T-cell (primary cell): Measurements from ENCODE around the gene CALM1. TPM values are rescaled to one million over a fixed set of nuclear protein-coding genes. Genes with fewer than 3 reads are reported as not detected.
"Not testable (repeated sequence)": the region's sequence is repeated elsewhere in the genome, so short reads cannot be mapped to it uniquely, and the experiment has no call there.

Experiments used
- ATAC-seq, 4 experiments: fragments of 200-7000 bp in 3 of 4; fragments of 150-1000 bp in 1 of 4; cut with Tn5 transposase; replicated peaks in 1 of 4; 1 replicate in 3 of 4; 2 replicates in 1 of 4; pipeline ENCODE4 v1.10.0; 2021; ENCODE audit warnings: moderate library complexity in 3 of 4, mild to moderate bottlenecking in 2 of 4, moderate number of reproducible peaks in 1 of 4
- CTCF ChIA-PET, 2 donors: fragments of 300-600 bp; sonication (Branson Sonifier 250); formaldehyde crosslinking; loops; one replicate each; lab custom pipeline; 2022; ENCODE audit warnings: antibody characterized with exemption in 2 of 2; lab: Charles Lee
- POLR2A ChIA-PET, 2 donors: fragments of 300-600 bp; sonication (Branson Sonifier 250); formaldehyde crosslinking; loops; one replicate each; lab custom pipeline; 2022; ENCODE audit warnings: antibody characterized with exemption in 2 of 2; lab: Charles Lee
- DNase-seq, 35 experiments: peaks; one replicate each; pipeline versions ENCODE4 v3.0.0 to v3.0.0-alpha.2; 2013 to 2023
- H3K27ac ChIP-seq: one replicate; pipeline ENCODE4 v1.5.1; 2013; ENCODE audit warnings: low read length
- H3K27me3 ChIP-seq, 2 experiments: replicated peaks in 1 of 2; 1 replicate in 1 of 2; 2 replicates in 1 of 2; pipeline versions ENCODE4 v1.6.1 to v1.7.0; 2013; ENCODE audit warnings: low read length in 1 of 2, mixed read lengths in 1 of 2; ENCODE audit not compliant: control insufficient read depth in 2 of 2, insufficient read depth in 2 of 2; ENCODE audit errors: extremely low read depth in 1 of 2
- H3K36me3 ChIP-seq, 2 donors: 1 replicate in 1 of 2; 2 replicates in 1 of 2; pipeline versions ENCODE4 v1.6.1 to v1.7.0; 2013; ENCODE audit warnings: low read length in 1 of 2; ENCODE audit not compliant: control insufficient read depth in 2 of 2, insufficient read depth in 1 of 2; ENCODE audit errors: extremely low read depth in 1 of 2
- H3K4me1 ChIP-seq, 2 experiments: 1 replicate in 1 of 2; 2 replicates in 1 of 2; pipeline versions ENCODE4 v1.6.1 to v1.7.0; 2013; ENCODE audit warnings: low read length in 2 of 2, mixed read lengths in 1 of 2; ENCODE audit not compliant: insufficient read depth in 2 of 2, control insufficient read depth in 1 of 2; ENCODE audit errors: extremely low read depth in 1 of 2
- H3K4me3 ChIP-seq, 2 donors: 1 replicate in 1 of 2; 2 replicates in 1 of 2; pipeline versions ENCODE4 v1.5.1 to v1.7.0; 2013; ENCODE audit warnings: mild to moderate bottlenecking in 2 of 2, low read length in 1 of 2, moderate library complexity in 1 of 2; ENCODE audit not compliant: control insufficient read depth in 1 of 2; ENCODE audit errors: extremely low read depth in 1 of 2
- H3K9me3 ChIP-seq: 2 replicates; pipeline ENCODE4 v1.7.0; 2013
- H3K27ac Mint-ChIP-seq, 2 donors: one replicate each; pipeline ENCODE4 v1.8.0; 2020 to 2021; ENCODE audit warnings: mild to moderate bottlenecking in 2 of 2, mixed read lengths in 2 of 2
- H3K27me3 Mint-ChIP-seq, 2 donors: one replicate each; pipeline ENCODE4 v1.8.0; 2021 to 2022; ENCODE audit warnings: mixed read lengths in 2 of 2
- H3K36me3 Mint-ChIP-seq: one replicate; pipeline ENCODE4 v1.8.0; 2021; ENCODE audit warnings: mixed read lengths
- H3K4me1 Mint-ChIP-seq, 3 donors: one replicate each; pipeline ENCODE4 v1.8.0; 2020 to 2022; ENCODE audit warnings: mixed read lengths in 3 of 3, mild to moderate bottlenecking in 1 of 3
- H3K4me3 Mint-ChIP-seq, 3 donors: one replicate each; pipeline ENCODE4 v1.8.0; 2020 to 2022; ENCODE audit warnings: mild to moderate bottlenecking in 3 of 3, mixed read lengths in 3 of 3, moderate library complexity in 3 of 3
- H3K9me3 Mint-ChIP-seq, 3 donors: one replicate each; pipeline ENCODE4 v1.8.0; 2020 to 2022; ENCODE audit warnings: mixed read lengths in 3 of 3
- WGBS: methylation state at CpG from one replicate; pipeline ENCODE4 v1.1.5; 2013; ENCODE audit warnings: missing lambda C conversion rate; ENCODE audit not compliant: insufficient coverage; 5-methylcytosine and 5-hydroxymethylcytosine counted together
- total RNA-seq, 35 experiments: library from RNA in 6 of 35; stranded (reverse) in 6 of 35; fragments of 120-200 nt in 1 of 35; gene quantifications; one replicate each; pipeline versions ENCODE4 v1.2.1 to v1.2.4 and lab custom pipeline; 2013 to 2026

Gene CALM1
- total RNA-seq, 5 donors from 2014 or later (not counting 1 experiment from before 2014, with no cell fraction given), result 642 to 952 (median 674) TPM

GRCh38 chr14:90387206-90387760 lies 9.5 kb upstream of the CALM1 start:
- Mint-ChIP-seq H3K27ac (peak overlapping the region in 1 of 2 donors; percentile 49), H3K4me1 (peaks cover 0 to 24% (median 21%) of the 10 kb centered on the region in 3 donors), H3K4me3 (no peak overlapping the region), H3K36me3 (no peaks in the 10 kb centered on the region), H3K9me3 (no peaks in the 10 kb centered on the region), H3K27me3 (no peaks in the 10 kb centered on the region)
- Histone ChIP-seq H3K9me3 (no peaks in the 10 kb centered on the region), H3K27ac (no peak overlapping the region), H3K27me3 (no peaks in the 10 kb centered on the region), H3K36me3 (no peaks in the 10 kb centered on the region), H3K4me3 (no peak overlapping the region), H3K4me1 (peaks cover 15 to 24% of the 10 kb centered on the region in 2 experiments)
- WGBS, result no CpG with 5 or more reads among the region's 2 CpGs
- ChIA-PET POLR2A (interaction anchor here in 1 of 2 donors (0.6 kb wide), 1 partner anchor 1599 kb away, joined by 5 read pairs; no protein-coding TSS in a partner anchor), CTCF (no interaction called here)
- DNase-seq, result no peak
- no peak for ATAC-seq

- ATAC-seq (no peak), DNase-seq (no peak)
- H3K9me3 Mint-ChIP-seq, result no peaks in the 10 kb centered on the region
- Histone ChIP-seq H3K9me3 (no peaks in the 10 kb centered on the region), H3K27ac (no peak overlapping the region), H3K27me3 (no peaks in the 10 kb centered on the region), H3K4me3 (no peak overlapping the region), H3K4me1 (peaks cover 15 to 21% of the 10 kb centered on the region in 2 experiments), H3K36me3 (no peaks in the 10 kb centered on the region)
- WGBS, result 72% methylated on average over 2 of the region's 4 CpGs
- no peaks in the 10 kb centered on the region for H3K27me3 Mint-ChIP-seq
- ChIA-PET POLR2A (no interaction called here), CTCF (no interaction called here)
- no peaks in the 10 kb centered on the region for H3K36me3 Mint-ChIP-seq
- H3K27ac Mint-ChIP-seq, result no peak overlapping the region
- H3K4me3 Mint-ChIP-seq, result no peak overlapping the region
- H3K4me1 Mint-ChIP-seq, result peaks cover 0 to 24% (median 21%) of the 10 kb centered on the region in 3 donors
Measured at GRCh38 chr14:90388437-90388836, 8.4 kb upstream of the CALM1 start.

GRCh38 chr14:90388982-90389381 lies 7.8 kb upstream of the CALM1 start:
- Mint-ChIP-seq H3K36me3 (no peaks in the 10 kb centered on the region), H3K4me1 (peaks cover 0 to 23% (median 20%) of the 10 kb centered on the region in 3 donors), H3K27ac (no peak overlapping the region), H3K9me3 (no peaks in the 10 kb centered on the region), H3K27me3 (no peaks in the 10 kb centered on the region), H3K4me3 (no peak overlapping the region)
- no peak for DNase-seq
- ChIA-PET POLR2A (no interaction called here), CTCF (no interaction called here)
- no peaks in the 10 kb centered on the region for H3K36me3 ChIP-seq
- H3K4me3 ChIP-seq, result no peak overlapping the region
- no CpG with 5 or more reads among the region's 1 CpG for WGBS
- H3K27ac ChIP-seq, result no peak overlapping the region
- H3K27me3 ChIP-seq, result no peaks in the 10 kb centered on the region
- H3K9me3 ChIP-seq, result no peaks in the 10 kb centered on the region
- no peak for ATAC-seq
- H3K4me1 ChIP-seq, result peaks cover 15 to 16% of the 10 kb centered on the region in 2 experiments

GRCh38 chr14:90393966-90394365 lies 2.9 kb upstream of the CALM1 start:
- no peaks in the 10 kb centered on the region for H3K27me3 Mint-ChIP-seq
- H3K27ac Mint-ChIP-seq, result no peak overlapping the region
- ChIA-PET CTCF (no interaction called here), POLR2A (no interaction called here)
- 78% methylated on average over 2 of the region's 3 CpGs for WGBS
- no peaks in the 10 kb centered on the region for H3K9me3 Mint-ChIP-seq
- H3K4me1 ChIP-seq, result peaks cover 5 to 7% of the 10 kb centered on the region in 2 experiments
- H3K36me3 Mint-ChIP-seq, result peaks cover 5% of the 10 kb centered on the region
- no peak overlapping the region for H3K4me3 ChIP-seq
- no peaks in the 10 kb centered on the region for H3K27me3 ChIP-seq
- no peaks in the 10 kb centered on the region for H3K9me3 ChIP-seq
- H3K36me3 ChIP-seq, result peaks cover 0 to under 1% of the 10 kb centered on the region in 2 donors
- no peak for ATAC-seq
- H3K27ac ChIP-seq, result no peak overlapping the region
- H3K4me3 Mint-ChIP-seq, result no peak overlapping the region
- no peak for DNase-seq
- H3K4me1 Mint-ChIP-seq, result peaks cover 10 to 13% (median 10%) of the 10 kb centered on the region in 3 donors

GRCh38 chr14:90394782-90395181 lies 2.0 kb upstream of the CALM1 start:
- not testable (repeated sequence) for H3K27ac ChIP-seq

GRCh38 chr14:90397425-90398314 lies 841 bp downstream of the CALM1 start:
- H3K27ac Mint-ChIP-seq, result peak overlapping the region; percentile 88 to 96
- Histone ChIP-seq H3K4me3 (peak overlapping the region; percentile 60 to 100), H3K9me3 (no peaks in the 10 kb centered on the region), H3K27me3 (no peaks in the 10 kb centered on the region), H3K36me3 (peaks cover 11 to 32% of the 10 kb centered on the region in 2 donors), H3K27ac (peak overlapping the region; percentile 82), H3K4me1 (peaks cover 31 to 41% of the 10 kb centered on the region in 2 experiments)
- H3K9me3 Mint-ChIP-seq, result no peaks in the 10 kb centered on the region
- H3K4me3 Mint-ChIP-seq, result peak overlapping the region; percentile 90 to 97 (median 95)
- H3K27me3 Mint-ChIP-seq, result no peaks in the 10 kb centered on the region
- WGBS, result 2% methylated on average over 22 of the region's 89 CpGs
- ChIA-PET CTCF (interaction anchor here in 1 of 2 donors (0.7 kb wide), 1 partner anchor 886 kb away, joined by 3 read pairs; no protein-coding TSS in a partner anchor), POLR2A (interaction anchor here (0.6 to 3.1 kb wide), 10 partner anchors 9 to 828 kb away, joined by 3 to 33 read pairs (median 6); no protein-coding TSS in a partner anchor)
- DNase-seq, result peak; percentile 46 to 76 (median 60)
- peak; percentile 32 to 54 (median 47) for ATAC-seq
- H3K36me3 Mint-ChIP-seq, result peaks cover 36% of the 10 kb centered on the region
- H3K4me1 Mint-ChIP-seq, result peaks cover 46 to 50% (median 46%) of the 10 kb centered on the region in 3 donors

More at GRCh38 chr14:90394782-90395181, 2.0 kb upstream of the CALM1 start:
- H3K27ac Mint-ChIP-seq, H3K27me3 ChIP-seq, H3K4me3 ChIP-seq, H3K4me3 Mint-ChIP-seq, H3K9me3 Mint-ChIP-seq, H3K36me3 Mint-ChIP-seq, H3K27me3 Mint-ChIP-seq, ATAC-seq, DNase-seq, H3K36me3 ChIP-seq, CTCF ChIA-PET, H3K9me3 ChIP-seq: not testable (repeated sequence)
- 100% methylated on average over 2 of the region's 8 CpGs for WGBS
- H3K4me1 ChIP-seq, result peaks cover 12 to 14% of the 10 kb centered on the region in 2 experiments
- POLR2A ChIA-PET, result interaction anchor here in 1 of 2 donors (0.7 to 3.1 kb wide), 2 partner anchors 11 to 244 kb away, joined by 3 to 33 read pairs; no protein-coding TSS in a partner anchor
- peaks cover 17 to 21% (median 17%) of the 10 kb centered on the region in 3 donors for H3K4me1 Mint-ChIP-seq
